Esophagus squamous epithelium (tissue), 4 donors: Measurements from ENCODE around the gene TSC2.

Experiments used
- POLR2A ChIP-seq, 4 donors: fragments of 450-650 bp; IDR thresholded peaks; one replicate each; pipeline ENCODE4 v1.6.1; 2017; ENCODE audit warnings: antibody characterized with exemption in 4 of 4, mild to moderate bottlenecking in 4 of 4, moderate library complexity in 3 of 4
- TF ChIP-seq, protein P1 (sequence below), 6 experiments: fragments of 450-650 bp in 4 of 6; fragments of 200-600 bp in 2 of 6; sonication (generic) in 2 of 6; IDR thresholded peaks; one replicate each; pipeline ENCODE4 v1.5.1; 2016 to 2019; ENCODE audit warnings: antibody characterized with exemption in 6 of 6, mild to moderate bottlenecking in 4 of 6, moderate library complexity in 4 of 6

DNA sequence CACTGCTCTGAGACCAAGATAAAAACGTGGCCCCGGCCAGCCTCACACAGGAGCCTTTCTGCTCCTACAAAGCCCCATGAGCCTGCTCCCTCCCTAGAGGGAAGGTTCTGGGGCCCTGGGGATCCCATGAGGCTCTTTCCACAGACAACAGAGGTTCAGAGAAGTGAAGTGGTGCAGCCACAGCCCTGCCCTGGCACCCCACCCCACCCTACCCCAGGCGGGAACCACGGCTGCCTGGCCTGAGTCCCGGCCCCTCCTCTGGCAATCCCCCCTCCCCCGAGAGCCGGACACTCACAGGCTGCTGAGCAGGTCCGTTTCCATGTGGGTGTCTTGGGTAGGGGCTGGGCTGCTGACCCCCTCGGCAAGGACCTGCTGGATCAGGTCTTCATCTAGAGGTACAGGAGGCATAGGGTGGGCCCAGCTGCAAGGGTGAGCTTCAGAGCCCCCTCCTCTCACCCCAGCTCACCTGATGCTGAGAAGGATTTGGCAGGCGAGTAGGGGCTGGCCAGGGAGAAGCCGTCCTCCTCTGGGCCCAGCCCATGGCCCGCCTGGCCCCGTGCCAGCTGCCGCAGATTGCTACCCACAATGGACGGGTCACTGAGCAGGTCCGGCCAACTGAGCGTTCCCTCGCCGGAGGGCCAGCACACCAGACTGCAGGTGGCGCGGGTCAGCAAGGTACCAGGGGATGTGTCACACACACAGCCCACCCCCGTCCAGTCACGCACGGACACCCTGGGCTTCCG is 49.2 kb downstream of the TSC2 start:
- TF ChIP-seq, protein P1, sequence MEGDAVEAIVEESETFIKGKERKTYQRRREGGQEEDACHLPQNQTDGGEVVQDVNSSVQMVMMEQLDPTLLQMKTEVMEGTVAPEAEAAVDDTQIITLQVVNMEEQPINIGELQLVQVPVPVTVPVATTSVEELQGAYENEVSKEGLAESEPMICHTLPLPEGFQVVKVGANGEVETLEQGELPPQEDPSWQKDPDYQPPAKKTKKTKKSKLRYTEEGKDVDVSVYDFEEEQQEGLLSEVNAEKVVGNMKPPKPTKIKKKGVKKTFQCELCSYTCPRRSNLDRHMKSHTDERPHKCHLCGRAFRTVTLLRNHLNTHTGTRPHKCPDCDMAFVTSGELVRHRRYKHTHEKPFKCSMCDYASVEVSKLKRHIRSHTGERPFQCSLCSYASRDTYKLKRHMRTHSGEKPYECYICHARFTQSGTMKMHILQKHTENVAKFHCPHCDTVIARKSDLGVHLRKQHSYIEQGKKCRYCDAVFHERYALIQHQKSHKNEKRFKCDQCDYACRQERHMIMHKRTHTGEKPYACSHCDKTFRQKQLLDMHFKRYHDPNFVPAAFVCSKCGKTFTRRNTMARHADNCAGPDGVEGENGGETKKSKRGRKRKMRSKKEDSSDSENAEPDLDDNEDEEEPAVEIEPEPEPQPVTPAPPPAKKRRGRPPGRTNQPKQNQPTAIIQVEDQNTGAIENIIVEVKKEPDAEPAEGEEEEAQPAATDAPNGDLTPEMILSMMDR (IDR thresholded peaks at IDR 0.05), result no peak
- TF ChIP-seq POLR2A (IDR thresholded peaks at IDR 0.05), result no peak
